Measurements from ENCODE around the gene PDZK1IP1.
"Not testable (repeated sequence)": the region's sequence is repeated elsewhere in the genome, so short reads cannot be mapped to it uniquely, and the experiment has no call there.

Gene PDZK1IP1

GRCh38 chr1:47223174-47223920 is 33.5 kb upstream of the PDZK1IP1 start:
- DNase-seq, result no peak

GRCh38 chr1:47222476-47222875 is 32.6 kb upstream of the PDZK1IP1 start:
- no peak for DNase-seq

GRCh38 chr1:47219590-47220220 is 29.9 kb upstream of the PDZK1IP1 start:
- no peak for DNase-seq

GRCh38 chr1:47219001-47219400 is 29.2 kb upstream of the PDZK1IP1 start:
- no peak for DNase-seq

- DNase-seq, result no peak
These were observed 26.6 kb upstream of the PDZK1IP1 start for GRCh38 chr1:47216278-47217059.

- no peak for DNase-seq
These were observed 25.9 kb upstream of the PDZK1IP1 start for GRCh38 chr1:47215713-47216112.

GRCh38 chr1:47214549-47214948 is 24.7 kb upstream of the PDZK1IP1 start:
- no peak for DNase-seq

GRCh38 chr1:47213230-47213963 is 23.6 kb upstream of the PDZK1IP1 start:
- DNase-seq, result no peak

GRCh38 chr1:47212636-47213229 is 22.9 kb upstream of the PDZK1IP1 start:
- DNase-seq, result no peak

GRCh38 chr1:47211796-47212269 is 22.0 kb upstream of the PDZK1IP1 start:
- no peak for DNase-seq

GRCh38 chr1:47210666-47211065 is 20.8 kb upstream of the PDZK1IP1 start:
- no peak for DNase-seq

- no peak for DNase-seq
These were observed 20.0 kb upstream of the PDZK1IP1 start for GRCh38 chr1:47209725-47210325.

- no peak for DNase-seq
These were observed 19.3 kb upstream of the PDZK1IP1 start for GRCh38 chr1:47209091-47209490.

- no peak for DNase-seq
These were observed 18.6 kb upstream of the PDZK1IP1 start for GRCh38 chr1:47208374-47208850.

- no peak for DNase-seq
These were observed 18.1 kb upstream of the PDZK1IP1 start for GRCh38 chr1:47207803-47208373.

GRCh38 chr1:47205918-47206317 is 16.1 kb upstream of the PDZK1IP1 start:
- DNase-seq, result no peak

- not testable (repeated sequence) for DNase-seq
These were observed 13.7 kb upstream of the PDZK1IP1 start for GRCh38 chr1:47203504-47203903.

- DNase-seq, result no peak
These were observed 11.3 kb upstream of the PDZK1IP1 start for GRCh38 chr1:47201179-47201578.

GRCh38 chr1:47198214-47198613 is 8.4 kb upstream of the PDZK1IP1 start:
- DNase-seq, result no peak

GRCh38 chr1:47196622-47197021 is 6.8 kb upstream of the PDZK1IP1 start:
- no peak for DNase-seq

GRCh38 chr1:47195981-47196380 is 6.1 kb upstream of the PDZK1IP1 start:
- DNase-seq, result not testable (repeated sequence)

- no peak for DNase-seq
These were observed 4.5 kb upstream of the PDZK1IP1 start for GRCh38 chr1:47194311-47194710.
